GM19035 (cell line): ENCODE results near the gene GRID1.

Experiments
- ATAC-seq: cut with Tn5 transposase; IDR thresholded peaks from one replicate; pipeline ENCODE4 v1.9.1; 2021; ENCODE audit not compliant: unreplicated experiment

Gene GRID1

DNA sequence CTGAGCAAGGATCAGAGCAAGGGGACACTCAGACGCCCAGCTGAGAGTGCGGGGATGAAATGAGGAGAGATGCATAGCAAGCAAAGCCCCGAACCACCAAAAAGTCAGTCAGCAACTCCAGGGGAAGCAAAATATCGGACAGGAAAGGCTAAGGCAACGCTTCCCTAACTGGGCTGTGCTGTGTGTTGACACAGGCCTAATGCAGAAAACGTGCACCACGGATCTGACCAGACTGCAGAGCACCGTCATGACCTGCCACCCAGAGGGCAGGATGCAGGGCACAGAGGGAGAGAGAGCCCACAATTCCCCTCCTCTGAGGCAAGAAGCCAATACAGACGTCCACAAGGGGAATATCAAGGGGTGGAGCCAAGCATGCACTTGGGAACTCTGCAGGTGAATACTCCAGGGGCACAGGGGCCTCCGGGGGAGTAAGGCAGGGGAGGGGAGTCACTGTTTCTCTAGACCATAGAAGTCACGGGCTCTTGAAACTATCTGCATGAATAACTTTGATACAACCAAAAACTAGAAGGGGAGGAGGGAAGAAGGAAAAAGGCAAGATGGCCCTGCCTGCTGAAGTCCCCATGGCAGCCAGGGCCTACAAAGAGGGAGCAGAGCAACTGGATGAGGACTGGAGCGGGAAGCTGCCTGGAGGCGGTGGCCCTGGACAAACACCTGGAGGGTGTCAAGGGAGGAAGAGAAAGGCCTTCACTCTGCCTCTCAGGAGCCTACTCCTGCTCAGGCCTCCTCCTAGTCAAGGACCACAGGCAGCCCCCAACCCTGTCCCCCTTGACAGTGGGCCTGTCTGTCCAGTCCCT lies 26.2 kb downstream of the GRID1 start:
- ATAC-seq: no peak

DNA sequence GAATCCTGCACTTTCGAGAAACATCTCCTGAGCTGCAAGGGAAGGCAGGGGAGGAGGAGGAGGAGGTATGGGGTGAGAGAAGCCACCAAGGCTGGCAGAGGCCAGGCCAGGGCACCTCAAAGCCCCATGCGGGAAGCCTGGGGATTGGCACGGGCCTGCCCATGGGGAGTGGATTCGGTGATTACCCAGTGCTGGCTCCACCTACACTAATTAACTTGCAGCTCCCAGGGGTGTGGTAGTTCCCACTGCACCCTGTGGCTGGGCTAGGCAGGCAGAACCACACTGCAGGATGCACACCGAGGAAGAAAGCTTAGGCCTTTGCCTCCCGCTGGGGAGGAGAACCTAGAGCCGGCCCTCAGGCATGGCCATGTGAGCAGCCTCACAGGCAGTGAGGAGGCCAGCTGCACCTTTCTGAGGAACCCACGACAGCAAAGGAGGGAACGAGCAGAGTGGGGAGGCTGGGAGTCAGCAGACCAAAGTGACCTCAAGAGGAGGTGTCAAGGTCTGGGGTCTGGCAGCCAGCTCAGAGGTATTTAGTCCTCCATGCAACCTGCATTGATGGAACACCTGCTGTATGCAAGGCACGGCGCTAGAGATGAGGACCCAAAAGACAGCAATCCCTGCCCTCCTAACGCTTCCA lies 27.2 kb downstream of the GRID1 start:
- no peak for ATAC-seq

DNA sequence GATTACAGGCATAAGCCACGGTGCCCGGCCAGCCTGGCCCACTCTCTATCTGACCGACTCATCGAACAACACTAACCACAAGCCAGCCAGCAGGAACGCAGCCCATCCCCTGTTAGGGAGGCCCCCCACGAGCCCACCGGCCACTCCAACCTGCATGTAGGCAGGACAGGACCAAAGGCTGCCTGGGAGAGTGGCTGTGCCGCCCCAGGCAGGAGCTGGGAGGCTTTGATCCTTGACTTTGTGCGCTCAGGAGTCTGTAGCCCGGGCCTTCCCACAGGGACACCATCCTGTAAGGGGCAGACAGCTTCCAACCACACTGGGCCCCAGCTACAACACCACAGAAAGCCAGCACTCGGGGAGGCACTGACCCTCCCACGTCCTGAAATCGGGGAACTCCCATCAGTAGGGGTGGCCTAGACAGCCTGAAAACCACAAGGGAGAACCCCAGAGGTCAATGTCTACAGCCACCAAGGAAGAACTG lies 29.4 kb downstream of the GRID1 start:
- peak; percentile 71 for ATAC-seq

DNA sequence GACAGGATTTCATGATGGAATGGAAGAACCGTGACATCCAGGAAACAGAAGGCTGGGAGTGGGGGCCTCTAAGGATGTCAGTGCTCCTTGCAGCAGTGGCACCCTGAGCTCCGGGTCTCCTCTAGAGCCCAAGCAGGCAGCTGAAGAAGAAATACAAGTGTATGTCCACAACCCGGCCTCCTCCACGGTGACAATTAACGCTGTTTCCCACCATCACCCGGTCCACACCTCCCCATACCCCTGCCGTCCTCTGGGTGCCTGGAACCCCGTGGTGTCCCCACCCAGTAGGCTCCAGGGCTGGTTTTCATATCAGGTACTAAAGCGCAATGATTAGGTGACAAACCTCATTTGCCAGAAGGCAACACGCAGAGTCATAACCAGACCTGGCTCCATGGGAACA lies 30.3 kb downstream of the GRID1 start:
- no peak for ATAC-seq

DNA sequence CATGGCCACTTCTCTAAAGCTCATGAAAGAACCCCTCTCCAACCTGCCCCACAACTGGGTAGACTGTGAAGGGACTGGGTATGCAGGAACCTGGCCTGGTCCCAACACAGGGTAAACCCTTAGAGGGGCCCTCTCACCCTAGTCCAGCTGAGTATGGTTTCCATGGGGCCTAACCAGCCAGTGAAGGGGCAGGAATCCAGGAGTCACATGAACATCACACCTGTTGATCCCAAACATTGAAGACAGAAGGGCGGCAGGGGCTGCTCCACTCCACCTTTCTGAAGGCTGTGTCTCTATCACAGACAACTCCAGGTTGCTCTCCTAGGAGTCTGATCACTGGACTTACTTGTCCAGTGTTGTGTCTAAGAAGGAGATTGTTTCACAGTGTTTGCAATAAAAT lies 30.8 kb downstream of the GRID1 start:
- no peak for ATAC-seq

DNA sequence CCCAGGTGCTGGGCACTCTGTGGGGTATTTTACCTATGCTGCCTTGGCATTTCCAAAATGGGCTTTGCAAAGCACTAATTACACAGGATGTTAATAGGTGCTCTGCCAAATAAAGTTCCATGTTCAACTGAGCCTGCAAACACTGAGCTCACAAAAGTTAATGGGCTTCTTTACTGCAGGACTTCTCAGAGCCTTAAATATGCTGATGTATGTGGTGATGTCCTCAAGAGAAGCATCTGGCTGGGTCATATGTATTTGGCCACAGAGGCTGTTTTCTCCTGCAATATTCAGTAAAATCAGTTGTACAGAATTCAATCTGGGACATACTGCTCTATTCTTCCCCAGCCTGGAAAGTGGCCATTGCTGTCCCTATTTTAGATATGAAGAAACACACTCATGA lies 31.3 kb downstream of the GRID1 start:
- ATAC-seq: no peak

DNA sequence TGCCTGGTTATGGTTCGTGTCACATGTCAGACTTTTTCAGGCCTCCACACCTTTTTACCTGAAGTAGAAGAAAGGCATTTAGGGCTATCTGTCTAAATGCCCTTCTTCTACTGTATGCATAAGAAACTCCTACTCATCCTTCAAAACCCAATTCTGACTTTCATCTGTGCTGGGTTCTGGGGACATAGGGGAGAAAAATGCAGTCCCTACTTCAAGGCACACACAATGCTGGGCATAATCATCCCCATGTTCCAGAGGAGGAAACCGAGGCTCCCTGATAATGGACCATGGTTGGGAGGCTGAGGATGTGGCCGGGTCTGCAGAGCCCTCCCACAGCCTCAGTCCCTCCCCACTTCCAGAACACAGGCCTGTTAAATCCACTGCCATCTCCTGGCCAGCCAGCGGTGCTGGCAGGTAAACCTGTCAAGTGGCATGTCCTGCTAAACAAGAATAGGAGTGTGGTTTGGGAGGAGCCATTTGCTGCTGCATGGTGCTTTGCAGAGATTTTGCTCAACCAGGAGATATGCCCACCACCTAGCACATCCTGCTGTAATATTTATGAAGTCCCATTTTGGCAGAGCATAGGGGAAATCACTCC lies 32.0 kb downstream of the GRID1 start:
- no peak for ATAC-seq

DNA sequence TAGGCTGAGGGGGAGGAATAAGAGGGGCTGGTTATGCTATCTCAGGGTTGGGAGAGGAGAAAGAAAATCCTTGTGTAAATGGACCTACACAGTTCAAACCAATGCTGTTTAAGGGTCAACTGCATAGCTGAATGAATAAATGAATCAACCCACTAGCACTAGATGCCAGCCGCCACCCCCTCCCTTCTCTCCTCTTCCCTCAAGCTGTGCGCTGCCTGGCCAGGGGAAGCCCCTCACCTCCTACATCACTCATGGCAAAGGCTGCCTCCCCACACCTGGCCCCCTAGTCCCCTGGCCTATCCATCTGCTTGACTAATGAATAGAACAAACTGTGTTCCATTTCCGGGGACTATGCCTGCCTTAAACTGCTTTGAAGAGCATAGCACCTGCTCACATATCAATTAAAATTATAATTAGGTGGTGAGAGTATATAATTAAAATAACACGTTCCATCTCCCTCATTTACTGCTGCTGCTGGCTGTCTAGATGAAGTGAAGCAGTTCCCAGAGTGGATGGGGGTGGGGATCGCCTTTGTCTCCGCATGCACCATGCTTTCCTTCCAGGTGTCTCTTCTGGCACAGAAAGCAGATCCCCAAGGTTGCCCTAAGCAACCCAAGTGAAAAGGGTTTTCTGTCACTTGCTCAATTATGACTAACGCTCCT lies 32.6 kb downstream of the GRID1 start:
- no peak for ATAC-seq

DNA sequence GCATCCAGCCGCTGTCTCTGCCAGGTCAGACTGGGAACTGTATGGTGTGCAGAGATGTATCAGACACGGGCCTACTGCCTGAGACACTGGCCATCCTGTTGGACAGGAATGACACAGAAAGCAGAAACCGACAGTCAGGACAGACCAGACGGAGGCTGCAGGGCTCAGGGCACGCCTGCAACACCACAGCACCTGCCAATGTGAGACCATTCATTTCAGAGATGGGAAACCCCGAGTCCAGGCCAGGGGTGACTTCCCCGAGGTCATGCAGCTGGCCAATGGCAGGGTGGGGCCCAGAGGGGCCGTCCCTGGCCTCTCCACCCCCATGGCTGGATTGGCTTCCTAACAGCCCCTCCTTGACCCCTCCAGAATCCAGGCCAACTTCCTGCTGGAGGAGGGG lies 34.7 kb downstream of the GRID1 start:
- ATAC-seq: no peak

DNA sequence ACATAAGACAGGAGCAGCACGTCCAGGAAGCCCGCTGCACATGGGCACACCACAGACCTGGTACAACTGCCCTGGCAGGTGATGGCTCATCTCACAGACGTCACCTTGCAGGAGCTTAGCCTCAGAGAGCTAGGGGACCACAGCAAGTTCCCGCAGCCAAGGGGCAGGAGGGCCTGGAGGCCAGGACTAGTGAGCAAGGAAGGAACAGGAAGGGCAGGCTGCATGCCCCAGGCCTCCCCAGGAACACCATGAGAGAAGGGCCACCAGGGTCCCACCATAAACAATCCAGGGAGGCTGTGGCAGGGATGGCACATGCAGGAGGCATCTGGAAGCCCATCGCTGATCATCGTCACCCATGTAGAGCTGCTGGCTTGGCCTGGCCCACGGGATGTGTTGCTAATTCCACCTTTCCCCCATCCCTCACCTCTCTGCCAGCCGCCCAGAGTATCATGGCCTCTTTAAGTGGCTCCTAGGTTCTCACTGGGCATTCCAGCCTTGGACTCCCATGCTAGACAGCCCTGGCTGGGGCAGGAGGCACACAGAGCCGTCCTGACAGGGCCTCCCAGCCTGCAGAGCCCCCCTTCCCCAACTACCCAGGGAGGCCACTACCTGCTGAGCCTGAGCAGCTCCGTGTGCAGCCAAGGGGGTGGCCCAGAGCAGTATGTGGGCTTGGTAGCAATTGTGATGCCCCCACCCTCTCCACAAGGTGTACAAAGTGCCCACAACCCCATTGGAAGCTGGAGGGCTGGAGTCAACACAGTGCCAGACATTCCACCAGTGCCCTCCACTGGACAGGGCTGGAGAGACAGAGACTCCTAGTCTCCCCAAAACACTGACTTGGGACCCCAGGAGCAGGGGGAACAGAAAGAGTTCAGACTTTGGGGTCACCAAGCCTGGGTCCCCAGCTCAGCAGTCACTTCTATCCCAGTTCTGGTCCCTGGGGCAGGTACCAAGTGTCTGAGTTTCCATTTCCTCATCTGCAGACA lies 35.5 kb downstream of the GRID1 start:
- no peak for ATAC-seq

DNA sequence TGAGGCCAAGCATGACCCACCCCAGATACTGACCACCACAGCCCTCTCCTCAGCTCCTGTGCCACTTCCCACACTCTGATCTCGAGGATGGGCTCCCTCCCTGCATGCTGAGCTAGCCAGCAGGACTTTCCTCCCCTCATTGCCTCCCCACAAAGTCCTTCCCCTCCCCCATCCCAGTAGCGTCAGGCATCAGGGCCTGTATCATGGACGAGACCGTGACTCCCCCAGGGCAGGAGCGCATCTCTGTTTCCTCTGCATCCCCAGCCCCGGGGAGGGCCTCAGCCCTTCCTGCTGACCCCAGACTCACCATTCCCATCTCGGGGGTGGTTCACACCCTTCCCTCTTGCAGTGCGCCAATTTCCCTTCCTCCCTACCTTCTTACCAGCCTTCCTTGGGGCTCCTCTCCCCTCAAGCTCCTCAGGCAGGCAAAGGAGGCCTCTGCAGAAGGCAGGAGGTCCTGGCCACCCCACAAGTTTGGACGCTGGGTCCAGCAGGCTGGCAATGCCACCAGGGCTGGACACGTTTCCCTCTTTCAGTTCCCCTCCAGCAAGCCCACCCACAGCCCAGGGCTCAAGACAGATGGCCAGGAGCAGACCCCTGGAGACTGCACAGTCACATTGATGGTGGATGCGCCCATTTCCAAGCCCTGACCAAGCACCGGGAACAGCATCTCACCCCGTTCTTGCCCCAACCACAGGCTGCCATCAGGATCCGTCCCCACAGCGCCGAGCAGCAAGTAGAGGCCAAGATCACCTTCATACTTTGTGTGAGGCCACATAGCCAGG lies 36.5 kb downstream of the GRID1 start:
- ATAC-seq: no peak

DNA sequence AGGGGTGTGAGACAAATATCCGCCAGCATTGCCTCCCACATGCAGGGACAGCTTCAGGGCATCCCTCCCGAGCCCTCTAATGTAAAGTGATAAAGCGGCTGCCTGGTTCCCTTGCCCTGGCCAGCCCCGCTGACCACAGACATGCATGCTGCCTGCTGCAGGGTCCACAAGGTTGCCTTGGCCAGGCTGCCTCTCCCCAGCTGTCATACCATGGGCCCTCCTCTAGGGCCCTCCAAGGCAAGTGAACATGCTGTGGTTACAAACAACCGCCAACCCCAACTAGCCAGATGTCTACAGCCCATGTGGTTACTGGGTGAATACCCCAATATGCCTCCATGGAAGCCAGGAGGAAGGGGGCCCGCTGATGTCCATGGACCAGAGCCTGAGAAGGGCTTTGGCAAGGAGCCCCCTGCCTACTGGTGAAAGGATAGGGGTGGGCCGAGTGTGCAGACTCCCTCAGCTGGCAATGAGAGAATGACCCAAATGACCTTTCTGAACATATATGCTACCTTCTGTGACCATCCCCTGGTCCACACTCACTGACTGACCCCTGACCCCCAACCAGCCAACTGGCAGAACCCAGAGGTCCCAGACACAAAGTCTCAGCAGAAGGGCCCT lies 37.4 kb downstream of the GRID1 start:
- no peak for ATAC-seq

DNA sequence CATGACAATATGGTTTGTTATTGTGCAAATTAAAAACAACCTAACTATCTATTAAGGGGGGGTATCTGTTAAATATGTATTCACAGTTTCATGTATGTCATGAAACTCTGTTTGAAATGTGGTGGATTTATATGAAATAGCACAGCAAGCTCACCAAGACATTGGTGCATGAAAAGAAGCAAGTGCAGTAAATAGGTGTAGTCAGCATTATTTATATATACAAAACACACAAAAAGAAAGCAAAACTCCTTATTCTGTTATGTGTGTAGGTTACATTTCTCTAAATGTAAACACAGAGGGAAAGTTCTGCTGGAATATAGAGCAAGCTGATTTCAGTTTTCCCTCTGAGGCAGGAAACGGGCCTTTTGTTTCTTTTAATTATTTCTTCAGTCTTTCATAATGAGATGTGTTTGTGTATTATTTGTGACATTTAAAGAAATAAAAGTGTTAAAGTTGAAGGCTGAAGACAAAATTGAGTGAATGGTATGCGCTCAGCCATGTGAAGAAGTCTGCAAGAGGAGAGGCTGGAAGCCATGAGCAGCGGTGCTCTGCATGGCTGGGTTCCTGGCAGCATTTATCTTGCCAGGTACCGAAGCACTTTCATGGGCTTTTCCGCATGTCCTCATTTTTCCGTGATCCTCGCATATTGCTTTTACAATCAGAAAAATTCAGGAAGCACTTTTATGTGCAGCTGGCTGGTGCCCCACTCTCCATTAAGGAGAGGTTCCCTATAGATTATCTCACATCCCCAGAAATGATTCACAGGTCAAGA lies 38.5 kb downstream of the GRID1 start:
- ATAC-seq: no peak

DNA sequence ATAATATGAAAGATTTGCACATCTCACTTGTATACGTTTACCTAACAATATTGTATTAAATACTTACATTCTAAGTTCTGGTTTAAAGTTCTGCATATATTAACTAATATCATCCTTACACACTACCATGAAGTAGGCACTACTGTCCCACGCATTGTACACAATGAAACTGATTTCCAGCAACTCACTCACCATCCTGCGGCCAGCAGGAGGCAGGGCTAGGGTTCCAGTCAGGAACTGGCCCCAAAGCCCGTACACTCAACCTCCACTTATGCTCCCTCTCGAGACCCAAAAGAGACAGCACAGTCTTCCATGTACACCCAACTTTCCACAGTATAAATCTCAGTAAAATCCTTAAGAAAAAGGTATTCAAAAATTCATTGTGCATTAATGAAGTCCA lies 41.4 kb downstream of the GRID1 start:
- ATAC-seq: no peak

DNA sequence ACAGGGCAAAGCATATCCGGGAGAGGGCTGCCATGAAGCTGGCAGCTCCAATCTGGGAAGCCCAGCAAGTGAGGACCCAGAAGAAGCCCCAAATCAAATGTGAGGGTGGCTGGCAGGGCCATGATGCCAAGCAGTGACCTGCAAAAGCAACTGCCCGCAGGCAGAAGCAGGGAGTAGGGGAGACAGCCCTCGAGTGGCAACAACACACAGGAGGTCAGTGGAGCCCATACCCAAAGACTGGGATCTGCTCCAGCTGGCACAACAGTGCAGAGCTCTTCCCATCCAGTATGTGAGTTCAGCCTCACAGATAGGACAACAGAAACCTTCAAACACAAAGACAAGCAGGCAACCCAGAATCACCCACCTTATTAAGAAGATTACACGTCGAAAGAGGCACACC lies 45.0 kb downstream of the GRID1 start:
- ATAC-seq: no peak

DNA sequence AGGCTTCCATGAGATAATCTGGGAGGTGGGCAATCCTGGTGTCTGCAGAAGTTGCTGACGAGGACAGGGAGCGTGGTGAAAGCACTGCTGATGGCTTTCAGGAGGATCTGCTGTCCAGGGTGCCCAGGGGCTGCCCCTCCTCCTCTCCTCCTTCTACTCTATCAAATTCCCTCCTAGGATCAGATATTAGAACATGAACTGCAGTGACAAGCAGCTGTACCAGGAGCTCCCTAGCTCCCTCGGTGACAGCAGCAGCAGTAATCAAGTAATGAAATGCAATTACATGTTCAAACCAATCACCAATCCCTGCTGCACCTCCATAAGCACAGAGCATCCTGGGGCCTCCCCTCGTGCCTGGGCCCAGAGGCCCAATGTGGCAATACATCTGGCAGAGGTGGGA lies 46.9 kb downstream of the GRID1 start:
- ATAC-seq: no peak

DNA sequence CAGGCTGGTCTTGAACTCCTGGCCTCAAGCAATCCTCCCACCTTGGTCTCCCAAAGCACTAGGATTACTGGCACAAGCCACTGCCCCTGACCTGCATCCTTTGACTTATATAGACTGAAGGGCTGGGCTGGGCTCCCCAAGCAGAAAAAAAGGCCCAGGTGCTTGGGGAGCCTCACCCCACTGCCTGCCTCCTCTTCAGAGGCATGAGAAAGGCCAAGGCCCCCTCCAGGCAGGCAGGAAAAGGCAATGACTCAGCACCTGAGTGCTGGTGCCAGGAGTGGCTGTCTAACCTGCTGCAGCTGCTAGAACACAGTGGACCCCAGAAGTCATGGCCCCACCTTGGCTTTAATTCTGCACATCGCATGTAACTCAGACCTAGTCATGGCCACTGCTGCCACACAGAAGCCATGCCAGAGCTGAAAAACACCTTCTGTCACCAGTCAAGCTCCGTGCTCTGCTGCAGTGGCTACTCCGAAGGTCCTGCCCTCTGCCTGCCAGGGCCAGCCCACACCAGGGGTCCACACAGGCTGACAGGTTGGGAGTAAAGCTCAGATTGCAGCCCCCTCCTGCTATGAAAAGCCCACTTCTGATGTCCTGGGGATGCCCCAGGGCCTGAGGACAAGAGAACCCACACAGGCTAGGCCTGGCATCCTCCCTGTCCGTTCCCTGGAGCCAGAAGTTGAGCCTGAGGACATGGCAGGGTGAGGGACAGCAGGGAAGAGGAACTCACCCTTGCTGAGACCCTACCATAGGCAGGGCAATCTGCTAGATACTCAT lies 48.5 kb downstream of the GRID1 start:
- ATAC-seq: no peak

DNA sequence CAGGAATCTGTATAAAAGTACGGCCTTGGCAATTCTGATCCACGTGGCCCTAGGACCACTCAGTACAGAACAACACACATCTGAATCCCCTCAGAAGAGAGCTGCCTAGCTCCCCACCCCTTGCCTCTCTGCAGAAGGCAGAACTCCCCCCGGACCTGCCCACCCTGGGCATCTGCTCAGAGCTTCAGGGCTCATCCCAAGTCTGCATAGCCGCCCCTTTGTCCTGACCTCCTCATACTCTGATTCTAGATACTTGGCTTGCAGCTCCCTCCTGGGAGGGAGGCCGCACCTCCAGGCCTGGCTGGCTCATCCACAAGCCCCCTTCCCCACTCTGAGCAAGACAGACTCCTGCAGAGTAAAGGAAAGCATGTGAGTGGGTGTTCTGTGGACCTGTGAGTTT lies 49.6 kb downstream of the GRID1 start:
- no peak for ATAC-seq
